GM21825 (cell line): Measurements from ENCODE around the gene SWI5.
"Not testable (repeated sequence)": the region's sequence is repeated elsewhere in the genome, so short reads cannot be mapped to it uniquely, and the experiment has no call there.

ENCODE experiments used
- ATAC-seq: cut with Tn5 transposase; IDR thresholded peaks from one replicate; pipeline ENCODE4 v1.9.1; 2021; ENCODE audit warnings: mild to moderate bottlenecking, moderate library complexity; ENCODE audit not compliant: unreplicated experiment

Gene SWI5

DNA sequence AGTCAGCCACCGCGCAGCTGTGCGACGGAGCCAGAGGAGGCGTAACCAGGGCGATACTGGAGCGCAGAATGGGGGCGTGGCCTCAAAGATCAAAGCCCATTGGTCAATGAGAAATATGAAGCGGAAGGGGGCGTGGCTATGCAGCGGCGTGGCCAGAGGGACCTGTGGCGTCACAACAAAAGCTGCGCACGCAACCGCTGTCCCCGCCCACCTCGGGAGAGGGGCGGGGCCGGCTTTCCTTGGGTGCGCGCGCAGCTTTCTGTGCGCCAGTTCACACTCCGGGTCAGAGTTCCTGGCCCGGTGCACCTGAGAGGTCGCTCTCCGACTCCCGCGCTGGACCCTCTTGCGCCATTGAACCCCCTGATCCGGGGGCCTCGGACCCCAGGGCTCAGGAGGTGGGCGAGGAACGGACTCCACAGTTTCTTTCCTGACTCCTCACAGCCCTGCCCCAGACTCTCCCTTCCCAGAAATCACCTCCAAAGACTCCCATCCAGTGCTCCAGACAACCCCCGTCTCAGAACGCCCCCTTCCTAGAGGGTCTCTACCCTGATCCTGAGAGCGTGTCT, at the start of gene SWI5:
Gene SWI5, plus strand, starts transcription at position 269 of the 566 bp plus-strand sequence.
- ATAC-seq: peak; percentile 93

DNA sequence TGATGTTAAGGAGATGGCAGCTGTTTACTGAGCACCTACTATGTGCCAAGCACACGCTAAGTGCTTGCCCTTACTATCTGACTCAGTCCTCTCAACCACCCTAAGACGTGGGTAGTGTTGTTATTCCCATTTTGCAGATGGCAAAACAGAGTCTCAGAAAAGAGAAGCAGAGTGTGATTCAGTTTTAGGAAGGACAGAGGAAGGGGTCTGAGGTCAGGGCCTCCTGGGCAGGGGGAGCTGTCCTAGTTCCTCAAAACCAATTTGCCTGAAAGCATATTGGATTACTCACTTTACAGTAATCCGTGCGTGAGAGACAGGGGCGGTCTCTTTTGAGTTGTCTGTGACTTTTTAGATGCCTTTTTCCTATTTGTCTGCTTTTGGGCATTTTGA, 49.7 kb upstream of the SWI5 start:
- ATAC-seq: no peak

DNA sequence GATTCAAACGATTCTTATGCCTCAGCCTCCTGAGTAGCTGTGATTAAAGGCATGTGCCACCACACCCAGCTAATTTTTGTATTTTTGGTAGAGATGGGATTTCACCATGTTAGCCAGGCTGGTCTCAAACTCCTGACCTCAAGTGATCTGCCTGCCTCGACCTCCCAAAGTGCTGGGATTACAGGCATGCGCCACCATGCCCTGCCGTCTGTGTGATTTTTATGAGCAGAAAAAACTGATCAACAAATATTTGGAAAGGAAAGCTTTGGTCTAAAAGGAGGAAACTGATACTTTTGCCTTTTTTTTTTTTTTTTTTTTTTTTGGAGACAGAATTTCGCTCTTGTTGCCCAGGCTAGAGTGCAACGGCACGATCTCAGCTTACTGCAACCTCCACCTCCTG, 45.2 kb upstream of the SWI5 start:
- not testable (repeated sequence) for ATAC-seq

DNA sequence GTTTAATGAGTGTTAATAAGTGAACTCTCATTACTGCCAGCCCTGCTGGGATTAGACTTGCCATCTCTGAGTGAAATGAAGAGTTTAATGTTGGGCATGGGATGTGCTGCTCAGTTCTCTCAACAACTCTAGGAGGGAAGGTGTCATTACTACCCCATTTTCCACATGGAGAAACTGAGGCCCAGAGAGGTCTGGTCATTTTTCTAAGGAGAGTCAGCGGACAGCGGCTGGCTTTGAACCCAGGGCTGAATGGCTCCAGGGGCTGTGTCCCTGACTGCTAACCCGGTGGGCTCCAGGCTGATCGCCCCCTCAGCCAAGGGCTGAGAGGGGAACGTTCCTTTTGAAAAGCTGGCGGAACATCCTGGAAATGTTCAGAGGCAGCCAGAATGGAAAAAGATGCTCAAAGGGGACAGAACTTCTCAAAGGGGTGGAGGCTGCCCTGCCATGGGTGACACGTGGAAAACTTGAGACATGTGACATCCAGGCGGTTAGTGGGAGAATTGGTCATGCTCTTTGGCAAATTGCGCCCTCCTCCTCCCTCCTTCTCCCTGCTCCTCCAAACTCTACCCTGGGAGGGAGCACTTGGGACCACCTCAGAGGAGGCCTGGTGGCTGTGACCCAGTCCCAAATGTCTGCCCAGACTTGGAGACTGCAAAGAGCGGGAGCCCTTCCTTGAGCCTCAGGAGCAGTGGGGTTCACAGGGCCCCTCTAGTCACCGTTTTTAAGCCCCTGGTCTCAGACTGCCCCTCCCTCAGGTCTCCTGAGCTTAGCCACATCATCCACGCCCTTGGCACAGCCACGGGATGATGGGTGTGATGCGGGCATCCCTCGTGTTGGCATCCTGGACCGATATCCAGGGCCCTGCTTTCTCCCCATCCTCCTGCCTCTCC, 44.2 kb upstream of the SWI5 start:
- ATAC-seq: no peak

DNA sequence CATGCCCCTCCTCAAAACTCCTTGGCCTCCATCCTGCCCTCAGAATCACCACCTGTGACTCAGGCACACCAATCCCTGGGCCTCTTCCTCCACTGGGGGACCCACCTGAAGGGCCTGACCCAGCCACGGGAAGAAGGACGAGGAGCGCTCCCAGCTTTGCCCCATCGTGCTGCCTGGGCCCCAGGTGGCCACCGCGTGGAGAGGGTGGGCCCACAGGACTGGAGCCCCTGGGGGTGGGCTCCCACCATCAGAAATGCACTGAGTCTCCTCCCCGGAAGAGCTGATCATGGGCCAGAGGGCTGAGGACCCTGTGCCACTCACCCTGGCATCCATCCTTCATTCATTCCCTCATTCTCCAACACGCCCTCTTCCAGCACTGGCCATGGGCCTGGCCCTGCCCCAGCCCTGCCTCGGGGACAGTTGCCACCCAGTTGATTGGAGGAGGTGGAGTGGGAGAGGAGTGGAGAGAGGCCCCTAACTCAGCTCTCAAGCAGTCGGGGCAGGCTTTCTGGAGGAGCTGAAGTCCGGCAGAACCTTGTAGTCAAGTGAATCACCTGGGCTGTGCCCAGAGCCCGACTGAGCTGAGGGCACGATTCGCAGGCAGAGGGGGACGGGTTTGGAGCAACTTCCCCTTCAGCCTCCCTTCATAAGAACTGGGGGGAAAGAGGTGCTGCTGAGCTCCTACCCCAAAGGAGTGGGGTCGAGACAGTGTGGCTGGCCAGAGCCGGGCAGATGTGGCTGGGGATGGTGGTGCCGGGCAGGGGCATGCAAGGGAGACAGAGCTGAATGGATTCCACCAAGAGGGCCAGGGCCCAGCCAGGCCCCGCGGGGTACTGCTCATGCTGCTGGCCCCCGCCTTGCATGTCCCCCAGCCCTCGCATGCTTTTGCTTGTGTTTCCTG, 43.3 kb upstream of the SWI5 start:
- ATAC-seq: no peak

DNA sequence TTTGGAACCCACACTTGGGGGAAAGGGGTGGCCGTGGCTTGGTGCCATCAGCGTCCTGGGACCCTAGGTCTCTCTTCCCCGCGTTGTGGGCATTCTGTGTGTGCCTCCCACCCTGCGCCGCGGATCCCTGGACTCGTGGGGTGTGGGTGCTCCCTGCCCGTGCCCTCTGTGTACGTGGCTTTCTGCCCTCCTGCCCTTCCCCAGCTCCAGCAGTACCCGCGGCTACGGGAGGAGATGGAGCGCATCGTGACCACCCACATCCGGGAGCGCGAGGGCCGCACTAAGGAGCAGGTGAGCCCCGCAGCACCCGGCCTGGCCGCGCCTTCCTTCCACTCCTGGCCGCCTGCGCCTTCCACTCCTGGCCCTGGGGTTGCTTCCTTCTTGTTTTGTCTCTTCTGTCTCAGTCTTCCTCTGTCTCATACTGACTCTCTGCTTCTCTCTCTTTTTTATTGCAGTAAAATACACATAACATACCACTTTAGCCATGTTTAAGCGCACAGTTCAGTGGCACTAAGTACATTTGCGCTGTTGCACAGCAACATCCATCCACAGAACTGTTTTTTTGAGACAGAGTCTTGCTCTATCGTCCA, 42.2 kb upstream of the SWI5 start:
- no peak for ATAC-seq

DNA sequence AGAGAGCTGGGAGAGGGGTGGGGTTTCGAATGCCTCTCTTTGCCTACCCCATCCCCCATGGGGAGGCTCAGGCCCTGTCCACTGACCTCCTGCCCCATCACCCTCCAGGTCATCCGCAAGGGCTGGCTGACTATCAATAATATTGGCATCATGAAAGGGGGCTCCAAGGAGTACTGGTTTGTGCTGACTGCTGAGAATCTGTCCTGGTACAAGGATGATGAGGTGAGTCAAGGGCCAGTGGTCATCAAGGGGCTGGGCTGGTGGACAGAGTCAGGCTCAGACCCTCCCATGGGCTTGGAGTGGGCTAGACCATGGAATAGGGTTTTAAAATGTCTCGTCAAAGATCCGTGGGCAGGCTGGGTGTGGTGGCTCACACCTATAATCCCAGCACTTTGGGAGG, 34.0 kb upstream of the SWI5 start:
- ATAC-seq: no peak

DNA sequence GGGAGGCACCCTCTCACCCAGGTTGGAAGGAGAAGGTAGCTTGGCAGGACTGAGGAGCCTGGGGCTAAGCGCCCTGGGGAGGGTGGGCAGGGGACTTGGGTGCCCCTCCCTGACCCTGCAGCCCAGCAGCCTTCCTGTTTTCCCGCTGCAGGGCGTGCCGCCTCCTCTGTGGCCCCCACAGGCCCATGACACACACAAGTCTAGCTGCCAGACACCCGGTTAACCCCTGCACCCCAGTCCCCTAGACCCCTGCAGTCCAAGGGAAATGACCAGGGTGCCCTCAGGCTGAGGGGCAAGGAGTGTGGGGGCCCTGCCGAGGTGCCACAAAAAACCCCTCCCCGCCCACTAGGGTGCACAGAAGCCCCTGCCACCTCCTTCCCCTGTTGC, 33.3 kb upstream of the SWI5 start:
- no peak for ATAC-seq

DNA sequence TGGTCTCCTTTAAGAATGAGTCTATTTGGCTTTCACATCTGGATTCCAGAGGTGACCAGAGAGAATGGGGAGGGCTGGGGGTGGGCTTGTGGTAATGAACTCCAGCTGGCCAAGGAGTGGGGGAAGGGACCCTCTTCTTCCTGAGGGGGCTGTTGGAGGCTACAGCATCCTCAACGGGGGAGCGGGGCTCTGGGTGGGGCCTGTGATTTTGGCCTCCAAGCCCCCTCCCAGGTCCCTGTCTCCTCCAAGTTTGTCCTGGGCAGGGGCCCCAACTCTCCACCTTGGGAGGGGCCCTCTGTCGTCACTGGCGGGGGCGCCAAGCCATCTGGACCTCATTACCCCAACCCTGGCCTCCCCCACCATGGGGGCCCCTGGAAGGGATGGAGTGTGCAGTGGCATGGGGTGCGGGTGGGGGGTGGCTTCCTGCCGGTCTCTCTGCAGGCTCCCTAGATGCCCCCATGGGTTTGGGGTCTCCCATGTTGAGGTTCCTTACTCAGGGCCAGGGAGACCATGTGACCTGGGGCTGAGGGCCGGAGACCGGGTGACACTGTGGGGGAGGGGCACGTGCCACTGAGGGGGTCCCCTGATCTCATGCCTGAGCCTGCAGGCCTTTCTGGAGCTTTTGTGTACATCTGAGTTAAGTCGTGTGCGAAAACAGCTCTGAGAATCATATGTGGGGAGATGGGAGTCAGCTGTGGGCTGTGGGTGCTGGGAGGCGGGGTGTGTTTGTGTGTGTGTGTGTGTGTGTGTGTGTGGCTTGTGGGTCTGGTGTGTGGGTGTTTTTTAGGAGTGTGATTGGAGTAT, 32.7 kb upstream of the SWI5 start:
- ATAC-seq: no peak

DNA sequence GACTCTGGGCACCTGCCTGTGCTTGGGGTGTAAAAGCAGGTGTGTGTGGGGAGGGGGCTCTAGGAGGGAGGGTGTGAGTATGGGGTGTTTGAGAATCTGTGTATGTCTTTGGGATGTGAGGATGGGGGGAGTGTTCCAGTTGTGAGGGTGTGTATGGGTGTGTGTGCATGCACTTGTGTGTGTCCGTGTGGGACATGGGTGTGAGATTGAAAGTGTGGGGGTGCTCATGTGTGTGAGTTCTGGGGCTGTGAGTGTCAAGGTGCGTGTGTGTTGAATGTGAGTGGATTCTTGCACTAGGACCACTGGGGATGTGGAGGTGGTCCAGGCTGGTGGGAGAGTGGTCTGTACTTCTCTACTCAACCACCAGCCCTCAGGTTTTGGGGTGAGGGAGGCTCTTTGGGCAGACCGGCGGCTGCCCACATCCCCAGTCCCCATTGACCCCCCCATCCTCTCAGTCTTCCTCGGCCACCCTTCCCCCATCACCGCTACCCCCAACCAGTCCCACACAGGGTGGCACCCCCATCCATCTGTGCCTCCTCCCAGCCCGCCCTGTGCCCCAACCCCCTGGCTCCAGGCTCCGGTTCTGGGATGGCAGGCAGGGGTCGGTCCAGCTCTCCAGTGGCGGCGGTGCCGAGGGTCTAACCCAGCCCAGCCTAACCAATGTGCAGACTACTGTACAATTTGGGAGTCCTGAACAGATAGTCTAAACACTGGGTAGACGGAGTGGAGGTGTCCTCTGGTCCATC, 31.8 kb upstream of the SWI5 start:
- ATAC-seq: no peak

DNA sequence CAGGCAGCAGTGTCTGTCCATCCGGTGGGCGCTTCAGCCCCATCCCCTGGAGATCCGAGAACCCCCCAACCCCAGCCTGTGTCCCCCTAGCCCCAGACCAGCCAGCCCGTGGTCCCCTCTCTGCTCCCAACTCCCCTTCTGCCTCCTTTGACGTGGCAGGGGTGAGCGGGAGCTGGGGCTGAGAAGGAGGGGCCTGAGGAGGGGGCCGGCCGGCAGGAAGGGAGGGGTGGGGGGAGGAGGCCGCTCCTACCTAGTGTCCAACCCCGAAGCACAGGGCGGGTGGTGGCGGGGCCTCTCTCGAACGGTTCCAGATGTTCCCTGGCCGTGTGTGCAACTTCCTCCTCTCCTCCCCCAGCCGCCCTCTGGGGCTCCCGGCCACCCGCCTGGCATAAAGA, 31.2 kb upstream of the SWI5 start:
- no peak for ATAC-seq

DNA sequence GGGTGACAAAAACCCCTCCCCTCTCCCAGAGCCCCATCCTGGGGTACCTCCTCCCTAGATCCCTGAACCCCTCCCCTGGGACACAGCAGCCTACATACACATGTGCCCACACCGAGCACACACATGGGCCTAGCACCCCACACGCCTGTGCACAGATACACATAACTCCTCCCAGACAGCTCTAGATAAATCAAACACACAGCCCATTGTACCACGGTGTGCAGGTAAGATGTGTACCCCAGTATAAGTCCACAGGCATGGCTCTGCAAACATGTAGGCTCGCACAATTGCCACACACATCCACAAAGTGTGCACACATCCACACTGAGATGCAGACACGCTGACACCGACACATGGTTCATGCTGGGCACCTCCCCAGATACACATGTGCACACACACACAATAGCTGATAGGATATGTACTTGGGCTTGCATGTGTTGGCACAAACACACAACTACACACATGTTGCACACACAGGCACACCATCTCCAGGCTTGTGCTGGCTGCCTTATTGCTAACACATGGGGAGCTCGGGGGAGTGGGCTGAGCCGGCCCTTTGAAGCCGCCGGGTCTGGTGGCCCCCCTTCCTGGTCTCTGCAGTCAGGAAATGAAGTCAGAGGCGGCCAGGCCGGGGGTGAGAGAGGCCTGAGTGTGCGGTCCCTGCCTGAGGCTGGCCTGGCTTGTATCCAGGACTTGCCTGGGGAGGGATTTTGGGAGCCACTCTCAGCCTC, 30.5 kb upstream of the SWI5 start:
- no peak for ATAC-seq

DNA sequence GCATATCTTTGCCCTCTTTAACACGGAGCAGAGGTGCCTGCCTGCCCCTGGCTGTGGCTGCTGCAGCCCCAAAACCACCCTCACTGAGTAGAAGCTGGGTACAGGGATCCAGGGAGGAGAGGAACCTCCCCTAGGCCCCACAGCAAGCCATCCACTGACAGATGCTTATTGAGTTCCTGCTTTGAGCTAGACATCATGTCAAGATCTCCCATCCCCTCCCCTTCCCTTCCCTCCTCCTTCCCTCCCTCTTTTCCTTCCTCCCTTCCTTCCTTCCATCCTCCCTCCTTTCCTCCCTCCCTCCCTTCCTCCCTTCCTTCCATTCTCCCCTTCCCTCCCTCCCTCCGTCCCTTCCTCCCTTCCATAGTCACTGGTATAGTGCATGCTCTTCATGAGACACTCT, 29.6 kb upstream of the SWI5 start:
- ATAC-seq: no peak

DNA sequence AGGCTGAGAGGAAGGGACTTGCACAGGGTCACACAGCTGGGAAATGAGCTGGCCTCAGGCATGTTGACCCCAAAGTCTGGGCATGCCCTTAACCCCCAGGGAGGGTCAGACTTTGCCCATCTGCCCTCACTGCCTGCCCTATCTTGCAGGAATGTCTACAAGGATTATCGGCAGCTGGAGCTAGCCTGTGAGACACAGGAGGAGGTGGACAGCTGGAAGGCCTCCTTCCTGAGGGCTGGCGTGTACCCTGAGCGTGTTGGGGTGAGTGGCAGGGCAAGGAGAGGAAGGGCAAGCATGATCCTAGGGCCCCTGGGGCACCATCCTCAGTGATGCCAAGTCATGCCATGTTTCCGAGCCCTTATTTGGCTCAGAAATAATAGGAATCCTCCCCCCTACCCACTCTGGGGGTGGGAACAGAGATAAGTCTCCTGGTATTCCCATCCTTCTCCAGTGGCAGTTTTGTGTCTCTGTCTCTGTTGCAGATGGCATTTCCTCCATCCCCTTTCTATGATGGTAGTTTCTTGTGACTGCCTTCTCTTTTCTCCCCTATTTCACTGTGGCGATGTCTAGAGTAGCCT, 28.8 kb upstream of the SWI5 start:
- ATAC-seq: no peak

DNA sequence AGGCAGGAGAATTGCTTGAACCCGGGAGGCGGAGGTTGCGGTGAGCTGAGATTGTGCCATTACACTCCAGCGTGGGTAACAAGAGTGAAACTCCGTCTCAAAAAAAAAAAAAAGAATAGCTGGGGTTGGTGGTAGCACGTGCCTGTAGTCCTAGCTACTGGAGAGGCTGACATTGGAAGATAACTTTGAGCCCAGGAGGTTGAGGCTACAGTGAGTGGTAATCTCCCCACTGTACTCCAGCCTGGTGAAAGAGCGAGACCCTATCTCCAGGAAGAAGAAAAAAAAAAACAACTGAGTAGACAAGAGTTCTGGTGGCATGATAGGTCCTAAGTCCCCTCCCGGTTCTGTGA, 26.5 kb upstream of the SWI5 start:
- no peak for ATAC-seq

DNA sequence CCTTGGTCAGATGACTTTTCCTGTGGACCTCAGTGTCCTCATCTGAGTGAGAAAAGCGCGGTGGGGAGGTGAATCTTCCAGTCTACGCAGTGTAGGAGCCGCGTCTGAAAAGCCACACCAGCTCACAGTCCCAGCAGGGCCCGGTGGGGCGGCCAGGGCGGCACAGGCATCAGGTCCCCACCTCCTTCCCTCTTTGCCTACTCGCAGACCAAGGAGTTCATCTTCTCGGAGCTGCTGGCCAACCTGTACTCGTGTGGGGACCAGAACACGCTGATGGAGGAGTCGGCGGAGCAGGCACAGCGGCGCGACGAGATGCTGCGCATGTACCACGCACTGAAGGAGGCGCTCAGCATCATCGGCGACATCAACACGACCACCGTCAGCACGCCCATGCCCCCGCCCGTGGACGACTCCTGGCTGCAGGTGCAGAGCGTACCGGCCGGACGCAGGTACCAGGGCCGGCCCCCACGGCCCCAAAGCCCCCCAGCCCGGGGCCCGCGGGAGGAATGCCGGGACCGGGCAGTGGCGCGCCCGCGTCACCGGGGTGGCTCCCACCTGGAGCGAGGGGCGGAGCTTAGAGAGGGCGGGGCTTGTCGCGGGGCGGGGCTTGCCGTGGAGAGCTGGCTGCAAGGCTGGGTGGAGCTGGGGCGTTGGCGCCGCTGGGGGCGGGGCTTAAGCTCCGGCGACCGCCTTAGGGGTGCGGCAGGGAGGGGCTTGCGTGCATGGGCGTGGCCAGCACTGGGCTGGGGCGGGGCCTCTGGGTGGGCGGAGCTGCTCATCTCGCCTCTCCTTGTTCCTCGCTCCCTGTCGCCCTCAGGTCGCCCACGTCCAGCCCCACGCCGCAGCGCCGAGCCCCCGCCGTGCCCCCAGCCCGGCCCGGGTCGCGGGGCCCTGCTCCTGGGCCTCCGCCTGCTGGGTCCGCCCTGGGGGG, 25.9 kb upstream of the SWI5 start:
- ATAC-seq: peak; percentile 84

DNA sequence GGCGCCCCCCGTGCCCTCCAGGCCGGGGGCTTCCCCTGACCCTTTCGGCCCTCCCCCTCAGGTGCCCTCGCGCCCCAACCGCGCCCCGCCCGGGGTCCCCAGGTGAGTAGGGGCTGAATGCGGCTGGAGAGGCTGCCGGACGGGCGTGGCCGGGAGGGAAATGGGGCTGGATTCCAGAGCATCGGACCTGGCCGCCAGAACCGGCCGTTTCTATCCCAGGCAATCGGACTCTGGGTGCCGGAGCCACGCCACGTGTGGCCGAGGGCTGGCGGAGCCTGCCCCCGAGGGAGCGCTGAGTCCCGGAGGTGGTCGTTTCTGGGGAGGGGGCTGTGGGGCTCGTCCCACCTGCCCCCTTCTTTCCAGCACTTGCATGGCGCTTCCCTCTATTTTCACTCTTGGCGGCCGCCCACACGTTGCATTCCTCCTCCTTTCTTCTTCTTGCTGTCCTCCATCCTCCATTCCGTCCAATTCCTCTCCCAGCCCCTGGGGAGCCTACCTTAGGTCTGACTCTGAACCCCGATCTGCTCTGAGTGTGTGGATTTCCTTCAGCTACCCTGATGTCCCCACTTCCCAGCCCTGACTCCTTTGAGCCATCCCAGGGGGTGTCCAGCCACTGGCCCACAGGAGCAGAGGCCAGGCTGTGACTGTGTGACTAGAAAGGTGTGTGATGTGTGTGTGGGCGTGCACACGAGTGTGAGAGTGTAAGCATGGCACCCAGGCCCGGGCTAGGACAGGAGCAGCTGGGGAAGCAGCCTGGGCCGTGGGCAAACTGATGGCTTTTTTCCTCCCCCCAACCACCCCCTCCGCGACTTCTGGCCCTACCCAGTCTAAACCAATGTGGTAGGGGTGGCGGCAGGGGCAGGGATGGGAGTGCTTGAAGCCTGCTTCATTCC, 25.0 kb upstream of the SWI5 start:
- ATAC-seq: no peak
